Nephron (organoid): ENCODE data around the gene EVC.

Experiments used
- H3K27ac Mint-ChIP-seq, 3 experiments: 2 replicates each; pipeline ENCODE4 v1.8.0; 2020; ENCODE audit warnings: mixed read lengths in 3 of 3, mild to moderate bottlenecking in 2 of 3, moderate library complexity in 1 of 3
- H3K27me3 Mint-ChIP-seq: 2 replicates; pipeline ENCODE4 v1.8.0; 2021; ENCODE audit warnings: low read depth, mild to moderate bottlenecking, moderate library complexity, mixed read lengths
- H3K36me3 Mint-ChIP-seq: 2 replicates; pipeline ENCODE4 v1.8.0; 2020; ENCODE audit warnings: low read depth, mixed read lengths
- H3K4me1 Mint-ChIP-seq: 2 replicates; pipeline ENCODE4 v1.8.0; 2020; ENCODE audit warnings: mixed read lengths
- H3K4me3 Mint-ChIP-seq, 3 experiments: 2 replicates each; pipeline ENCODE4 v1.8.0; 2020; ENCODE audit warnings: mild to moderate bottlenecking in 3 of 3, mixed read lengths in 3 of 3, moderate library complexity in 2 of 3
- H3K9me3 Mint-ChIP-seq: 2 replicates; pipeline ENCODE4 v1.8.0; 2020; ENCODE audit warnings: mixed read lengths
- CTCF ChIP-seq, 3 experiments: fragments of 200-600 bp; sonication (generic); IDR thresholded peaks; one replicate each; pipeline ENCODE4 v1.5.0; 2021; ENCODE audit warnings: antibody characterized with exemption in 3 of 3; ENCODE audit not compliant: unreplicated experiment in 3 of 3

Gene EVC

GRCh38 chr4:5752376-5753184 lies 41.6 kb downstream of the EVC start:
- TF ChIP-seq CTCF (IDR thresholded peaks at IDR 0.05; ENCODE audit: unreplicated experiment in 3 of 3), result no peak
- H3K9me3 Mint-ChIP-seq, result no peaks in the 10 kb centered on the region
- no peak overlapping the region for H3K4me3 Mint-ChIP-seq
- peaks cover 54% of the 10 kb centered on the region for H3K36me3 Mint-ChIP-seq
- no peaks in the 10 kb centered on the region for H3K27me3 Mint-ChIP-seq
- no peak overlapping the region for H3K27ac Mint-ChIP-seq
- H3K4me1 Mint-ChIP-seq, result peaks cover 18% of the 10 kb centered on the region

- Mint-ChIP-seq H3K36me3 (peaks cover 51% of the 10 kb centered on the region), H3K9me3 (no peaks in the 10 kb centered on the region), H3K27ac (no peak overlapping the region), H3K4me3 (no peak overlapping the region), H3K27me3 (no peaks in the 10 kb centered on the region), H3K4me1 (peaks cover 12% of the 10 kb centered on the region)
- TF ChIP-seq CTCF (IDR thresholded peaks at IDR 0.05; ENCODE audit: unreplicated experiment in 3 of 3), result no peak
These were observed 42.4 kb downstream of the EVC start for GRCh38 chr4:5753366-5753765.

GRCh38 chr4:5753766-5754528 lies 42.9 kb downstream of the EVC start:
- no peak for TF ChIP-seq CTCF (IDR thresholded peaks at IDR 0.05; ENCODE audit: unreplicated experiment in 3 of 3)
- H3K4me3 Mint-ChIP-seq, result no peak overlapping the region
- H3K9me3 Mint-ChIP-seq, result no peaks in the 10 kb centered on the region
- peaks cover 12% of the 10 kb centered on the region for H3K4me1 Mint-ChIP-seq
- no peaks in the 10 kb centered on the region for H3K27me3 Mint-ChIP-seq
- H3K27ac Mint-ChIP-seq, result no peak overlapping the region
- H3K36me3 Mint-ChIP-seq, result peaks cover 51% of the 10 kb centered on the region

- H3K9me3 Mint-ChIP-seq, result no peaks in the 10 kb centered on the region
These were observed 43.5 kb downstream of the EVC start for GRCh38 chr4:5754529-5754881.

GRCh38 chr4:5755161-5755560 lies 44.2 kb downstream of the EVC start:
- H3K9me3 Mint-ChIP-seq, result peaks cover 2% of the 10 kb centered on the region
- H3K27ac Mint-ChIP-seq, result no peak overlapping the region
- peaks cover 12% of the 10 kb centered on the region for H3K4me1 Mint-ChIP-seq
- H3K27me3 Mint-ChIP-seq, result no peaks in the 10 kb centered on the region
- peaks cover 51% of the 10 kb centered on the region for H3K36me3 Mint-ChIP-seq
- H3K4me3 Mint-ChIP-seq, result no peak overlapping the region
- no peak for TF ChIP-seq CTCF (IDR thresholded peaks at IDR 0.05; ENCODE audit: unreplicated experiment in 3 of 3)

More at GRCh38 chr4:5754529-5754881, 43.5 kb downstream of the EVC start:
- H3K4me1 Mint-ChIP-seq, result peaks cover 12% of the 10 kb centered on the region
- H3K27me3 Mint-ChIP-seq, result no peaks in the 10 kb centered on the region
- no peak overlapping the region for H3K27ac Mint-ChIP-seq
- peaks cover 50% of the 10 kb centered on the region for H3K36me3 Mint-ChIP-seq
- TF ChIP-seq CTCF (IDR thresholded peaks at IDR 0.05; ENCODE audit: unreplicated experiment in 3 of 3), result no peak
- no peak overlapping the region for H3K4me3 Mint-ChIP-seq
